Activated T-helper 9 cell treated with anti-CD3 and anti-CD28 coated beads, Interleukin-2, amount 50 U/mL, for 16 hours (primary cell): ENCODE data around the gene SERPINB5.

ENCODE experiments used
- DNase-seq: peaks from one replicate; pipeline ENCODE4 v3.0.0-alpha.2; 2020; ENCODE audit warnings: low read depth

Gene SERPINB5

GRCh38 chr18:63528863-63529492 is 52.2 kb downstream of the SERPINB5 start:
- DNase-seq: no peak

- no peak for DNase-seq
Measured at GRCh38 chr18:63532471-63532870, 55.7 kb downstream of the SERPINB5 start.

- DNase-seq: no peak
Measured at GRCh38 chr18:63534615-63535014, 57.9 kb downstream of the SERPINB5 start.

GRCh38 chr18:63539904-63540510 is 63.2 kb downstream of the SERPINB5 start:
- DNase-seq: no peak

GRCh38 chr18:63542069-63542468 is 65.3 kb downstream of the SERPINB5 start, which contains the start of gene SERPINB12:
Gene SERPINB12 (plus strand): TSS chr18:63542369. CDS start chr18:63556160, 13,791 bp downstream.
- no peak for DNase-seq

GRCh38 chr18:63544017-63544416 is 67.3 kb downstream of the SERPINB5 start:
- DNase-seq: no peak

GRCh38 chr18:63545000-63545399 is 68.2 kb downstream of the SERPINB5 start:
- DNase-seq: no peak

GRCh38 chr18:63550068-63550467 is 73.3 kb downstream of the SERPINB5 start:
- DNase-seq: no peak

GRCh38 chr18:63551769-63552168 is 75.0 kb downstream of the SERPINB5 start:
- DNase-seq: no peak

GRCh38 chr18:63552581-63552980 is 75.8 kb downstream of the SERPINB5 start:
- DNase-seq: no peak

GRCh38 chr18:63553081-63553480 is 76.3 kb downstream of the SERPINB5 start:
- no peak for DNase-seq
